ENCODE results near the gene CHMP4B.

- TF ChIP-seq CTCF (IDR thresholded peaks at IDR 0.05; ENCODE audit: low read depth, low read length), result no peak
- TF ChIP-seq POLR2A (IDR thresholded peaks at IDR 0.05; ENCODE audit: extremely low read depth, insufficient read length), result no peak
Observed at GRCh38 chr20:33812908-33813462, 1.8 kb downstream of the CHMP4B start.
